ENCODE results near the gene DCTN1.

Gene DCTN1

DNA sequence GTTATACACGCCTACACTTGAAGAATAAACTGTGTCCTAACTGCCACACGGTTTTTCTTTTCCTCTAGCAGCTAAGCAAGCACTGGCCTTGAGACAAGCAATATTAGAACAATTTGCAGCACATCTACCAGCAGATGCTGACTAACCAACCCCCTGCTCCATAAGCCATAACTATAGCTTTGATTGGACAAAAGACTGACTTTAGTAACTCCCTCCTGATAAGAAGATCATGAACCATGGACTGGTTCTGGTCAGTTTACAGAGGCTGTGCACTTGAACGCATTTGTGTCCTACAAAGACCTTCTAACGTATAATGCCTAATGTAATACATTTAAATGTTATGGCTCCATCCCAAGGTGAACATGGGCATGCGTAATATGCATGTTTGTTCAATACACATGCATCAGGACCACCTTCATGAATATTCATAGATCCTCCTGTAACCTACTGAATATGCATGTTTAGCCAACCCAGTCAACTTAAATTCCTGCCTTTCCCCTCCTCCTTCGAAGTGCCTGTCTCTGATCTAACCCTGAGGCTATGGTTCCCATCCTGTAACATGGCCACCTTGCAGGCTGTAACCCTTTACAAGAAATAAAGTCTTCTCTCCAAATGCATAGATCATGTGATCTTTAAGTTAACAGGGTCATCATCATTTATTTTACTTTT is 63.4 kb downstream of the DCTN1 start:
- no peak for DNase-seq
- Histone ChIP-seq H3K4me1 (ENCODE audit: control extremely low read depth in 1 of 4, control insufficient read depth in 4 of 4, insufficient read depth in 4 of 4, low read length in 3 of 4) (no peaks in the 10 kb centered on the region), H3K4me3 (ENCODE audit: control insufficient read depth in 1 of 7, extremely low read depth in 1 of 7, insufficient read depth in 4 of 7, low read depth in 2 of 7, low read length in 6 of 7) (no peak overlapping the region), H3K27me3 (replicated peaks in 2 of 5; ENCODE audit: control insufficient read depth in 4 of 5, insufficient read depth in 5 of 5, low read length in 4 of 5) (no peaks in the 10 kb centered on the region), H3K9me3 (ENCODE audit: control extremely low read depth in 1 of 5, control insufficient read depth in 4 of 5, insufficient read depth in 2 of 5, low read depth in 1 of 5, low read length in 4 of 5) (peaks cover 0 to 2% (median 0%) of the 10 kb centered on the region in 5 experiments), H3K27ac (ENCODE audit: insufficient read depth in 1 of 2, low read depth in 1 of 2, low read length in 2 of 2, poor library complexity in 1 of 2, severe bottlenecking in 2 of 2) (no peak overlapping the region), H3K36me3 (ENCODE audit: control insufficient read depth in 4 of 4, insufficient read depth in 4 of 4, low read length in 3 of 4) (peaks cover 0 to 9% (median 4%) of the 10 kb centered on the region in 4 experiments)
- 98% methylated on average over 5 of the region's 6 CpGs for WGBS (ENCODE audit: insufficient coverage)
- ChIA-PET CTCF (no interaction called here), POLR2A (no interaction called here)

DNA sequence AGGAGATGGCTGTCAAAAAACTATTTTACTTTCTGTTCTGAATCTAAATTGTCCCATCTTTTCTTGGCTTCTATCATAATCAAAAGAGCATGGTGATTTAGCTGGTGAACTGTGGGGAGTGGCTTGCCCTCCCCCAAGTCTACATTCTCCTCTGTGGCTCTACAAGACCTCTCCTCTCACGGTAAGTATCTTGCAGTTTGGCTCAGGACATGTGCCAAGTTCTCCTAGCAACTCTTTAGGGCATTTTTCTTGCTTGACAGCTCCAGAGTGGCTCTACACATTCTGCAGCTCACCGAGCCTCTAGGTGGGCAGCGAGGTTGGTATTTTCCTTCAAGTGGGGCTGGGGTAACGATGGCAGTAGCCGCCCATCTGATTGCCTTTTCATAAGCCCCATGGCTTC is 66.0 kb downstream of the DCTN1 start:
- no peaks in the 10 kb centered on the region for H3K4me1 ChIP-seq (ENCODE audit: control extremely low read depth in 1 of 4, control insufficient read depth in 4 of 4, insufficient read depth in 4 of 4, low read length in 3 of 4)
- POLR2A ChIA-PET, result no interaction called here
- H3K36me3 ChIP-seq (ENCODE audit: control insufficient read depth in 4 of 4, insufficient read depth in 4 of 4, low read length in 3 of 4), result peaks cover 0 to 15% (median 4%) of the 10 kb centered on the region in 4 experiments
- CTCF ChIA-PET, result interaction anchor here (1.3 to 3.9 kb wide), 2 partner anchors 20 to 64 kb away, joined by 3 to 16 read pairs; no protein-coding TSS in a partner anchor
- no peak overlapping the region for H3K27ac ChIP-seq (ENCODE audit: insufficient read depth in 1 of 2, low read depth in 1 of 2, low read length in 2 of 2, poor library complexity in 1 of 2, severe bottlenecking in 2 of 2)
- 100% methylated on average over 3 of the region's 5 CpGs for WGBS (ENCODE audit: insufficient coverage)
- H3K4me3 ChIP-seq (ENCODE audit: control insufficient read depth in 1 of 7, extremely low read depth in 1 of 7, insufficient read depth in 4 of 7, low read depth in 2 of 7, low read length in 6 of 7), result no peak overlapping the region
- no peaks in the 10 kb centered on the region for H3K27me3 ChIP-seq (replicated peaks in 2 of 5; ENCODE audit: control insufficient read depth in 4 of 5, insufficient read depth in 5 of 5, low read length in 4 of 5)
- peaks cover 0 to 5% (median 0%) of the 10 kb centered on the region in 5 experiments for H3K9me3 ChIP-seq (ENCODE audit: control extremely low read depth in 1 of 5, control insufficient read depth in 4 of 5, insufficient read depth in 2 of 5, low read depth in 1 of 5, low read length in 4 of 5)
- no peak for DNase-seq

DNA sequence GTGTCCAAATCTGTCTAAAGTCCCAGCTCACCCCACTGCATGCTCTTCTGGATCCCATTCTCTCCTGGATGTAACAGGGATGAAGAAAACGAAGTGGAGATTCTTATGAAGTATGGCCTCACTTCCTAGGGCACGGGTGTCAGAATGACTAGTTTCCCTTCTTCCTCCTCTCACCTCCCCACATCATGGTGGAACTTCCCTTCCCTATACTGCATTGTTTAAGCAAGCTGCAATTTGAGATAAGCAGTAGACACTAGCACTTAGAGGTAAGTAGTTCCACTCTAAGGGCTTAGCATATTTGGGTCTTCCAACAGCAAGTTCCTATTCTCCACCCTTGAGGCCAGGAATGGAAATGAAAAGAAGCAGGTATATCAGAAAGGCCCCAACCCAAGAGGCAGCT is 66.6 kb downstream of the DCTN1 start:
- H3K27me3 ChIP-seq (replicated peaks in 2 of 5; ENCODE audit: control insufficient read depth in 4 of 5, insufficient read depth in 5 of 5, low read length in 4 of 5), result no peaks in the 10 kb centered on the region
- peaks cover 0 to 15% (median 4%) of the 10 kb centered on the region in 4 experiments for H3K36me3 ChIP-seq (ENCODE audit: control insufficient read depth in 4 of 4, insufficient read depth in 4 of 4, low read length in 3 of 4)
- CTCF ChIA-PET, result interaction anchor here (1.3 to 3.9 kb wide), 3 partner anchors 19 to 64 kb away, joined by 3 to 16 read pairs (median 4); no protein-coding TSS in a partner anchor
- no peak overlapping the region for H3K27ac ChIP-seq (ENCODE audit: insufficient read depth in 1 of 2, low read depth in 1 of 2, low read length in 2 of 2, poor library complexity in 1 of 2, severe bottlenecking in 2 of 2)
- no CpG with 5 or more reads among the region's 2 CpGs for WGBS (ENCODE audit: insufficient coverage)
- H3K9me3 ChIP-seq (ENCODE audit: control extremely low read depth in 1 of 5, control insufficient read depth in 4 of 5, insufficient read depth in 2 of 5, low read depth in 1 of 5, low read length in 4 of 5), result peaks cover 0 to 5% (median 0%) of the 10 kb centered on the region in 5 experiments
- DNase-seq, result peak in 1 of 3 donors; percentile 19
- H3K4me1 ChIP-seq (ENCODE audit: control extremely low read depth in 1 of 4, control insufficient read depth in 4 of 4, insufficient read depth in 4 of 4, low read length in 3 of 4), result no peaks in the 10 kb centered on the region
- no peak overlapping the region for H3K4me3 ChIP-seq (ENCODE audit: control insufficient read depth in 1 of 7, extremely low read depth in 1 of 7, insufficient read depth in 4 of 7, low read depth in 2 of 7, low read length in 6 of 7)
- POLR2A ChIA-PET, result no interaction called here

DNA sequence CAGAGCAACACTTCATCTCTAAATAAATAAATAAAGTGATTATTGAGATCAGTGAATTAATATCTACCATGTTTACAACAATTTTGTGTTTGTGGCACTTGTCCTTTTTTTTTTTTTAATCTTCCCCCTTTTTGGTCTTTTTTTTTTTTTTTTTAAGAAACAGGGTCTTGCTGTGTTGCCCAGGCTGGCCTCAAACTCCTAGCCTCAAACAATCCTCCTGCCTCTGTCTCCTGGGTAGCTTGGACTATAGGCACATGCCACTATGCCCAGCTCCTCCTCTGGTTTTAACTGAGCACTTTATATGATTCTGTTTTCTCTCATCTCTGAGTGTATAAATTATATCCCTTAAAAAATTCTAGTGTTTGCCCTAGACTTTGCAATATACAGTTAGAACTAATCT is 67.2 kb downstream of the DCTN1 start:
- Histone ChIP-seq H3K4me3 (ENCODE audit: control insufficient read depth in 1 of 7, extremely low read depth in 1 of 7, insufficient read depth in 4 of 7, low read depth in 2 of 7, low read length in 6 of 7) (no peak overlapping the region), H3K4me1 (ENCODE audit: control extremely low read depth in 1 of 4, control insufficient read depth in 4 of 4, insufficient read depth in 4 of 4, low read length in 3 of 4) (no peaks in the 10 kb centered on the region), H3K9me3 (ENCODE audit: control extremely low read depth in 1 of 5, control insufficient read depth in 4 of 5, insufficient read depth in 2 of 5, low read depth in 1 of 5, low read length in 4 of 5) (peaks cover 0 to 5% (median 0%) of the 10 kb centered on the region in 5 experiments), H3K27me3 (replicated peaks in 2 of 5; ENCODE audit: control insufficient read depth in 4 of 5, insufficient read depth in 5 of 5, low read length in 4 of 5) (no peaks in the 10 kb centered on the region), H3K27ac (ENCODE audit: insufficient read depth in 1 of 2, low read depth in 1 of 2, low read length in 2 of 2, poor library complexity in 1 of 2, severe bottlenecking in 2 of 2) (no peak overlapping the region), H3K36me3 (ENCODE audit: control insufficient read depth in 4 of 4, insufficient read depth in 4 of 4, low read length in 3 of 4) (peaks cover 0 to 15% (median 4%) of the 10 kb centered on the region in 4 experiments)
- DNase-seq, result no peak
- ChIA-PET POLR2A (no interaction called here), CTCF (interaction anchor here (1.3 to 3.9 kb wide), 2 partner anchors 19 to 21 kb away, joined by 4 to 16 read pairs; no protein-coding TSS in a partner anchor)

All from common myeloid progenitor, CD34-positive (primary cell).